ENCODE results near the gene FYN.

Gene FYN

GRCh38 chr6:111691345-111692225 lies 181.7 kb downstream of the FYN start (continued):
- no peak for TF ChIP-seq OVOL3 (tag by site-specific recombination; IDR thresholded peaks at IDR 0.05)
- no peak for TF ChIP-seq ZNF266 (tag by site-specific recombination; IDR thresholded peaks at IDR 0.05; ENCODE audit: low read depth)
- TF ChIP-seq ZNF366 (tag by site-specific recombination; conservative IDR thresholded peaks at IDR 0.05) = no peak
- TF ChIP-seq ZNF514 (tag by site-specific recombination; IDR thresholded peaks at IDR 0.05) = no peak

GRCh38 chr6:111689946-111690345 lies 183.3 kb downstream of the FYN start:
- CTCF ChIA-PET = interaction anchor here (1.7 kb wide), 1 partner anchor 352 kb away, joined by 8 read pairs; no protein-coding TSS in a partner anchor
- H3K4me1 ChIP-seq (ENCODE audit: control insufficient read depth, insufficient read depth, low read length) = no peaks in the 10 kb centered on the region
- POLR2A ChIA-PET = no interaction called here

DNA sequence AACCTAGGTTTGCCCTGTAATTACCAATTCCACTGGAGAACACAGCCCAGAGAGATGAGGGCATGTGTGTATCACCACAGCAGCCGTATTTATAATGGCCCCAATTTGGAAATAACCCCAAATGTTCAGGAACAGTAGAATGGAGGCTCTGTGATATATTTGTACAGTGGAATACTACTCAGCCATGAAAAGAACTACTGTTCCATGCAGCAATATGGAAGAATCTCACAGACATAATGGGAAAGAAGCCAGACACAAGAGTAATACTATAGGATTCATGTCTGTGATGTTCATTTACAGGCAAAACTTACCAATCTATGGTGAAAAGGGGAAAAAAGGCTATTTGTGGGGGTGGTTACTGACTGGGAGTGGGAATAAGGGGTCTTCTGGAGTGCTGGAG lies 183.8 kb downstream of the FYN start:
- Histone ChIP-seq H3K36me3 (ENCODE audit: control insufficient read depth in 2 of 2, insufficient read depth in 1 of 2, low read length in 2 of 2) (peaks cover 11 to 85% of the 10 kb centered on the region in 2 experiments), H3K4me1 (ENCODE audit: control insufficient read depth, insufficient read depth, low read length) (no peaks in the 10 kb centered on the region), H3K4me3 (ENCODE audit: low read depth, low read length) (no peak overlapping the region), H3K27ac (ENCODE audit: extremely low read depth, low read depth, low read length) (no peak overlapping the region), H3K9me3 (ENCODE audit: control insufficient read depth, insufficient read depth, low read depth, low read length) (no peaks in the 10 kb centered on the region)
- TF ChIP-seq KLF10 (tag by site-specific recombination; IDR thresholded peaks at IDR 0.05) (no peak), GLI4 (tag by site-specific recombination; IDR thresholded peaks at IDR 0.05) (no peak), ZNF23 (tag by site-specific recombination; IDR thresholded peaks at IDR 0.05; ENCODE audit: borderline replicate concordance) (no peak), ZNF146 (tag by site-specific recombination; IDR thresholded peaks at IDR 0.05) (peak; percentile 97)
- POLR2A ChIA-PET = no interaction called here
- CTCF ChIA-PET = interaction anchor here (0.8 to 1.7 kb wide), 2 partner anchors 13 to 353 kb away, joined by 3 to 8 read pairs; no protein-coding TSS in a partner anchor

More at GRCh38 chr6:111689946-111690345, 183.3 kb downstream of the FYN start:
- Histone ChIP-seq H3K9me3 (ENCODE audit: control insufficient read depth, insufficient read depth, low read depth, low read length) (no peaks in the 10 kb centered on the region), H3K27ac (ENCODE audit: extremely low read depth, low read depth, low read length) (no peak overlapping the region), H3K36me3 (ENCODE audit: control insufficient read depth in 2 of 2, insufficient read depth in 1 of 2, low read length in 2 of 2) (peaks cover 11 to 85% of the 10 kb centered on the region in 2 experiments), H3K4me3 (ENCODE audit: low read depth, low read length) (no peak overlapping the region)
- no peak for TF ChIP-seq PRDM6 (tag by site-specific recombination; IDR thresholded peaks at IDR 0.05)
- TF ChIP-seq ZNF239 (tag by site-specific recombination; IDR thresholded peaks at IDR 0.05) = no peak
- TF ChIP-seq ZNF23 (tag by site-specific recombination; IDR thresholded peaks at IDR 0.05; ENCODE audit: borderline replicate concordance) = no peak
- TF ChIP-seq ZNF221 (tag by site-specific recombination; IDR thresholded peaks at IDR 0.05; ENCODE audit: borderline replicate concordance) = no peak
- TF ChIP-seq ZSCAN23 (tag by site-specific recombination; IDR thresholded peaks at IDR 0.05) = no peak
- no peak for TF ChIP-seq ZIC2 (tag by site-specific recombination; IDR thresholded peaks at IDR 0.05)
- TF ChIP-seq OVOL3 (tag by site-specific recombination; IDR thresholded peaks at IDR 0.05) = no peak
- no peak for TF ChIP-seq ZBTB7A (tag by site-specific recombination; IDR thresholded peaks at IDR 0.05; ENCODE audit: low read depth)
- no peak for TF ChIP-seq ZSCAN16 (tag by site-specific recombination; IDR thresholded peaks at IDR 0.05)
- no peak for TF ChIP-seq ZSCAN30 (tag by site-specific recombination; IDR thresholded peaks at IDR 0.05)

DNA sequence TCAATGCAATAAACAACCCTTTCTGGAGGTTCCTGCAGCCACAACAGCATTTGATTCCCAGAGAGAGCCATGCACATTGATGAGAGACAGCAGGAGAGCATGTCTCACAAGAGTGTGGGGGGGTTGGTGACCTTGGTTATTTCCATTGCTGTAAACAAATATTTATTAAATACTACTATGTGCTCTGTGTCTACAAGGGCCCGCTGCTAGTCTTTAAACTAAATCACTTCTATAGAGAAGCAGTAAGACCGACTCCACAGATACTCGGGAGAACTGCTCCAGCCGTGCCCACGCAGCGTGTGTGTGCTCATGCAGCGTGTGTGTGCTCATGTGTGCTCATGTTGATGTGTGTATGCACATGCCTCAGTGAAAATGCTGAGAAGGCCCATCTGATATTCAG lies 184.9 kb downstream of the FYN start:
- CTCF ChIA-PET = interaction anchor here (0.6 to 1.2 kb wide), 5 partner anchors 11 to 429 kb away, joined by 3 to 6 read pairs (median 4); a partner anchor contains a TSS
- Histone ChIP-seq H3K9me3 (ENCODE audit: control insufficient read depth, insufficient read depth, low read depth, low read length) (no peaks in the 10 kb centered on the region), H3K27ac (ENCODE audit: extremely low read depth, low read depth, low read length) (no peak overlapping the region), H3K4me1 (ENCODE audit: control insufficient read depth, insufficient read depth, low read length) (no peaks in the 10 kb centered on the region), H3K4me3 (ENCODE audit: low read depth, low read length) (no peak overlapping the region), H3K36me3 (ENCODE audit: control insufficient read depth in 2 of 2, insufficient read depth in 1 of 2, low read length in 2 of 2) (peaks cover 11 to 83% of the 10 kb centered on the region in 2 experiments)
- POLR2A ChIA-PET = no interaction called here
- no peak for TF ChIP-seq SCRT1 (tag by site-specific recombination; IDR thresholded peaks at IDR 0.05; ENCODE audit: borderline replicate concordance)
- no peak for TF ChIP-seq ZBTB10 (tag by site-specific recombination; IDR thresholded peaks at IDR 0.05)
- no peak for TF ChIP-seq PBX3 (CRISPR knock-in tag; IDR thresholded peaks at IDR 0.05)
- TF ChIP-seq, protein P1, sequence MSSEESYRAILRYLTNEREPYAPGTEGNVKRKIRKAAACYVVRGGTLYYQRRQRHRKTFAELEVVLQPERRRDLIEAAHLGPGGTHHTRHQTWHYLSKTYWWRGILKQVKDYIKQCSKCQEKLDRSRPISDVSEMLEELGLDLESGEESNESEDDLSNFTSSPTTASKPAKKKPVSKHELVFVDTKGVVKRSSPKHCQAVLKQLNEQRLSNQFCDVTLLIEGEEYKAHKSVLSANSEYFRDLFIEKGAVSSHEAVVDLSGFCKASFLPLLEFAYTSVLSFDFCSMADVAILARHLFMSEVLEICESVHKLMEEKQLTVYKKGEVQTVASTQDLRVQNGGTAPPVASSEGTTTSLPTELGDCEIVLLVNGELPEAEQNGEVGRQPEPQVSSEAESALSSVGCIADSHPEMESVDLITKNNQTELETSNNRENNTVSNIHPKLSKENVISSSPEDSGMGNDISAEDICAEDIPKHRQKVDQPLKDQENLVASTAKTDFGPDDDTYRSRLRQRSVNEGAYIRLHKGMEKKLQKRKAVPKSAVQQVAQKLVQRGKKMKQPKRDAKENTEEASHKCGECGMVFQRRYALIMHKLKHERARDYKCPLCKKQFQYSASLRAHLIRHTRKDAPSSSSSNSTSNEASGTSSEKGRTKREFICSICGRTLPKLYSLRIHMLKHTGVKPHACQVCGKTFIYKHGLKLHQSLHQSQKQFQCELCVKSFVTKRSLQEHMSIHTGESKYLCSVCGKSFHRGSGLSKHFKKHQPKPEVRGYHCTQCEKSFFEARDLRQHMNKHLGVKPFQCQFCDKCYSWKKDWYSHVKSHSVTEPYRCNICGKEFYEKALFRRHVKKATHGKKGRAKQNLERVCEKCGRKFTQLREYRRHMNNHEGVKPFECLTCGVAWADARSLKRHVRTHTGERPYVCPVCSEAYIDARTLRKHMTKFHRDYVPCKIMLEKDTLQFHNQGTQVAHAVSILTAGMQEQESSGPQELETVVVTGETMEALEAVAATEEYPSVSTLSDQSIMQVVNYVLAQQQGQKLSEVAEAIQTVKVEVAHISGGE (tag by site-specific recombination; conservative IDR thresholded peaks at IDR 0.05; ENCODE audit: low read depth) = no peak

All from HEK293 (cell line).